SK-N-SH (cell line): ENCODE results near the gene PEAK1. TPM values are rescaled to one million over a fixed set of nuclear protein-coding genes. Genes with fewer than 3 reads are reported as not detected.
A peak's percentile ranks its signal among the peaks of the same experiment; 100 is the strongest.

ENCODE experiments used
- CTCF ChIA-PET: fragments of 300-600, 350-600 bp; formaldehyde crosslinking; extraction: SDS; loops from one replicate; lab custom pipeline; 2021; lab: Yijun Ruan, JAX
- POLR2A ChIA-PET: fragments of 350-600 bp; sonication (Branson Sonifier 250); formaldehyde crosslinking; extraction: SDS; loops from one replicate; lab custom pipeline; 2020; ENCODE audit warnings: antibody characterized with exemption, inconsistent platforms; lab: Yijun Ruan, JAX
- DNase-seq: peaks from one replicate; pipeline ENCODE4 v3.0.0; 2012
- H2AFZ ChIP-seq: fragments of 200-600 bp; sonication (generic); 2 replicates; pipeline ENCODE4 v1.8.1; 2016; ENCODE audit warnings: antibody characterized with exemption, mild to moderate bottlenecking, low read depth
- H3F3A ChIP-seq: fragments of 200-600 bp; sonication (generic); replicated peaks from 2 replicates; pipeline ENCODE3; 2016; ENCODE audit warnings: antibody characterized with exemption, mild to moderate bottlenecking; ENCODE audit not compliant: insufficient read depth
- H3K27ac ChIP-seq, 2 experiments: fragments of 200-500 bp in 1 of 2; fragments of 200-600 bp in 1 of 2; sonication (Bioruptor generic) in 1 of 2; sonication (generic), shearing (Covaris generic) in 1 of 2; 2 replicates each; pipeline versions ENCODE4 v1.5.1 to v1.6.1; 2014 to 2016; ENCODE audit warnings: low read depth in 2 of 2, inconsistent platforms in 1 of 2, low read length in 1 of 2, mild to moderate bottlenecking in 1 of 2, mixed read lengths in 1 of 2
- H3K27me3 ChIP-seq: fragments of 200-600 bp; sonication (generic), shearing (Covaris generic); 2 replicates; pipeline ENCODE4 v1.6.1; 2016; ENCODE audit warnings: mixed run types; ENCODE audit not compliant: insufficient read depth
- H3K36me3 ChIP-seq, 2 experiments: fragments of 200-500 bp in 1 of 2; fragments of 200-600 bp in 1 of 2; sonication (Bioruptor generic) in 1 of 2; sonication (generic) in 1 of 2; replicated peaks in 1 of 2; 2 replicates each; pipeline versions ENCODE3 to v1.5.1; 2014 to 2016; ENCODE audit warnings: low read length in 1 of 2, mild to moderate bottlenecking in 1 of 2; ENCODE audit not compliant: insufficient read depth in 2 of 2, control insufficient read depth in 1 of 2
- H3K4me1 ChIP-seq, 2 experiments: fragments of 200-500 bp in 1 of 2; fragments of 200-600 bp in 1 of 2; sonication (Bioruptor generic) in 1 of 2; sonication (generic), shearing (Covaris generic) in 1 of 2; 2 replicates each; pipeline versions ENCODE4 v1.5.1 to v1.6.1; 2014 to 2016; ENCODE audit warnings: low read depth in 1 of 2, low read length in 1 of 2, mixed run types in 1 of 2; ENCODE audit not compliant: insufficient read depth in 2 of 2, control insufficient read depth in 1 of 2
- H3K4me2 ChIP-seq: fragments of 200-600 bp; sonication (generic), shearing (Covaris generic); 2 replicates; pipeline ENCODE4 v1.6.1; 2017; ENCODE audit warnings: mixed run types
- H3K4me3 ChIP-seq, 2 experiments: fragments of 200-500 bp in 1 of 2; fragments of 200-600 bp in 1 of 2; sonication (Bioruptor generic) in 1 of 2; sonication (generic), shearing (Covaris generic) in 1 of 2; 2 replicates each; pipeline versions ENCODE4 v1.5.1 to v1.8.1; 2014 to 2016; ENCODE audit warnings: low read depth in 2 of 2, inconsistent platforms in 1 of 2, low read length in 1 of 2, mild to moderate bottlenecking in 1 of 2, mixed read lengths in 1 of 2, moderate library complexity in 1 of 2
- H3K79me2 ChIP-seq: fragments of 200-600 bp; sonication (generic); 2 replicates; pipeline ENCODE4 v1.8.1; 2017; ENCODE audit warnings: mild to moderate bottlenecking; ENCODE audit not compliant: insufficient read depth
- H3K9ac ChIP-seq: fragments of 200-600 bp; sonication (generic); 2 replicates; pipeline ENCODE4 v1.6.1; 2017; ENCODE audit warnings: mixed run types
- H3K9me2 ChIP-seq: fragments of 200-600 bp; sonication (generic); 2 replicates; pipeline ENCODE4 v1.6.1; 2017; ENCODE audit warnings: mixed run types
- H3K9me3 ChIP-seq: fragments of 200-600 bp; sonication (generic); 2 replicates; pipeline ENCODE4 v1.6.1; 2017; ENCODE audit warnings: mixed run types, mild to moderate bottlenecking, moderate library complexity
- H4K20me1 ChIP-seq: fragments of 200-600 bp; sonication (generic); 2 replicates; pipeline ENCODE4 v1.6.1; 2017; ENCODE audit warnings: mild to moderate bottlenecking, mixed run types; ENCODE audit not compliant: insufficient read depth
- EP300 ChIP-seq, 2 experiments: IDR thresholded peaks; 2 replicates each; pipeline versions ENCODE4 v1.4.0 to v1.6.1; 2012; ENCODE audit warnings: borderline replicate concordance in 1 of 2, low read depth in 1 of 2, low read length in 1 of 2
- FOSL2 ChIP-seq: IDR thresholded peaks from 2 replicates; pipeline ENCODE4 v1.4.0; 2012; ENCODE audit warnings: low read depth, mild to moderate bottlenecking, moderate library complexity, borderline replicate concordance
- JUND ChIP-seq: IDR thresholded peaks from 2 replicates; pipeline ENCODE4 v1.4.0; 2012
- TCF12 ChIP-seq: IDR thresholded peaks from 2 replicates; pipeline ENCODE4 v1.4.0; 2012
- TEAD4 ChIP-seq: IDR thresholded peaks from 2 replicates; pipeline ENCODE4 v1.4.0; 2012; ENCODE audit warnings: mild to moderate bottlenecking, borderline replicate concordance; ENCODE audit not compliant: insufficient read depth
- WGBS: methylation state at CpG from one replicate; pipeline ENCODE4 v1.1.6; 2017; ENCODE audit warnings: low lambda C conversion rate; 5-methylcytosine and 5-hydroxymethylcytosine counted together
- polyA plus RNA-seq, 3 experiments: library from polyadenylated mRNA; depleted of rRNA; stranded (reverse); fragments of >200 nt; gene quantifications; 2 replicates each; pipeline ENCODE4 v1.2.3, GENCODE V29; 2012
- TF ChIP-seq, protein P1 (sequence below): fragments of 150-350 bp; IDR thresholded peaks from 2 replicates; pipeline ENCODE4 v1.6.1; 2017; ENCODE audit warnings: antibody characterized with exemption, low read length, low read depth, borderline replicate concordance
- TF ChIP-seq, protein P2 (sequence below): IDR thresholded peaks from 2 replicates; pipeline ENCODE4 v1.6.1; 2012; ENCODE audit warnings: mild to moderate bottlenecking, low read depth, low read length, moderate library complexity
- TF ChIP-seq, protein P3 (sequence below): IDR thresholded peaks from 2 replicates; pipeline ENCODE4 v1.4.0; 2012; ENCODE audit warnings: low read depth
- TF ChIP-seq, protein P4 (sequence below): IDR thresholded peaks from 2 replicates; pipeline ENCODE4 v1.4.0; 2012; ENCODE audit warnings: low read depth, borderline replicate concordance
- TF ChIP-seq, protein P5 (sequence below): IDR thresholded peaks from 2 replicates; pipeline ENCODE4; 2012

The PEAK1 gene
- polyA plus RNA-seq, 1 of the 3 experiments (the other 2 are of a cell fraction), result 9.0 TPM

DNA sequence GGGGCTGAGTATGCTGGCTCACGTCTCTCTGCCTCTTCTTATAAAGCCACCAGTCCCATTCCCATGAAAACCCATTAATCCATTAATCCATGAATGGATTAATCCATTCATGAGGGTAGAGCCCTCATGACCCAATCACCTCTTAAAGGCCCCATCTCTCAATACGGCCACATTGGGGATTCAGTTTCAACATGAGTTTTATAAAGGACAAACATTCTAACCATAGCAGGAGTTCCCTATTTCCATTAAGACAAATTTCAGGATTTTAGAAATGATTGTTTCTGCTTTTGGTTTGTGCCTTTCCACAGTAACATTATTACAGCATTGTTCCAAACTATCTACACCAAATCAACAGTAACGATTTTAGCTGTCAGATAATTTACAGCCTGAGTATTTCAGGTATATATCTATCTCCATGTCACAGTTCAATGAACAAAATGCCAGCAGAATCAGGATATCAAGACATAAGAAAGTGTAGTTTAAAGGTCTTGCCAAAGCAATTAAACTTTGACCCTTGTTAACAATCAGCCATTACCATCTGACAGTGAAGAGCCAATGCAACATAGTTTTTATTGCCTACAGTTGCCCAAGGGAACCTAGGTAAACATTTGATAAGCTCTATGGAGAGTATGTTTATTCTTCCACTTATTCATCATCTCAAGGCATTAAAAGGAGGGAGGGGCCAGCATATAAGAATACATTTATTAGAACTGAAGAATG lies 352.8 kb downstream of the PEAK1 start:
- Histone ChIP-seq H3K9me3 (no peaks in the 10 kb centered on the region), H3K4me2 (peak overlapping the region; percentile 15; the same call in 1 of the 2 replicates), H2AFZ (no peak overlapping the region), H3K79me2 (peaks cover 83% of the 10 kb centered on the region), H3K36me3 (peaks cover 15 to 16% of the 10 kb centered on the region in 2 experiments), H3K4me3 (no peak overlapping the region), H3K27ac (no peak overlapping the region; a peak in 1 of 4 replicates), H4K20me1 (peaks cover 71% of the 10 kb centered on the region), H3F3A (peaks cover 15% of the 10 kb centered on the region), H3K27me3 (no peaks in the 10 kb centered on the region), H3K9ac (no peak overlapping the region; the same call in 1 of the 2 replicates), H3K4me1 (peaks cover 14 to 27% of the 10 kb centered on the region in 2 experiments), H3K9me2 (no peaks in the 10 kb centered on the region)
- TF ChIP-seq, protein P1, sequence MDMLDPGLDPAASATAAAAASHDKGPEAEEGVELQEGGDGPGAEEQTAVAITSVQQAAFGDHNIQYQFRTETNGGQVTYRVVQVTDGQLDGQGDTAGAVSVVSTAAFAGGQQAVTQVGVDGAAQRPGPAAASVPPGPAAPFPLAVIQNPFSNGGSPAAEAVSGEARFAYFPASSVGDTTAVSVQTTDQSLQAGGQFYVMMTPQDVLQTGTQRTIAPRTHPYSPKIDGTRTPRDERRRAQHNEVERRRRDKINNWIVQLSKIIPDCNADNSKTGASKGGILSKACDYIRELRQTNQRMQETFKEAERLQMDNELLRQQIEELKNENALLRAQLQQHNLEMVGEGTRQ, result no peak
- TF ChIP-seq, protein P2, sequence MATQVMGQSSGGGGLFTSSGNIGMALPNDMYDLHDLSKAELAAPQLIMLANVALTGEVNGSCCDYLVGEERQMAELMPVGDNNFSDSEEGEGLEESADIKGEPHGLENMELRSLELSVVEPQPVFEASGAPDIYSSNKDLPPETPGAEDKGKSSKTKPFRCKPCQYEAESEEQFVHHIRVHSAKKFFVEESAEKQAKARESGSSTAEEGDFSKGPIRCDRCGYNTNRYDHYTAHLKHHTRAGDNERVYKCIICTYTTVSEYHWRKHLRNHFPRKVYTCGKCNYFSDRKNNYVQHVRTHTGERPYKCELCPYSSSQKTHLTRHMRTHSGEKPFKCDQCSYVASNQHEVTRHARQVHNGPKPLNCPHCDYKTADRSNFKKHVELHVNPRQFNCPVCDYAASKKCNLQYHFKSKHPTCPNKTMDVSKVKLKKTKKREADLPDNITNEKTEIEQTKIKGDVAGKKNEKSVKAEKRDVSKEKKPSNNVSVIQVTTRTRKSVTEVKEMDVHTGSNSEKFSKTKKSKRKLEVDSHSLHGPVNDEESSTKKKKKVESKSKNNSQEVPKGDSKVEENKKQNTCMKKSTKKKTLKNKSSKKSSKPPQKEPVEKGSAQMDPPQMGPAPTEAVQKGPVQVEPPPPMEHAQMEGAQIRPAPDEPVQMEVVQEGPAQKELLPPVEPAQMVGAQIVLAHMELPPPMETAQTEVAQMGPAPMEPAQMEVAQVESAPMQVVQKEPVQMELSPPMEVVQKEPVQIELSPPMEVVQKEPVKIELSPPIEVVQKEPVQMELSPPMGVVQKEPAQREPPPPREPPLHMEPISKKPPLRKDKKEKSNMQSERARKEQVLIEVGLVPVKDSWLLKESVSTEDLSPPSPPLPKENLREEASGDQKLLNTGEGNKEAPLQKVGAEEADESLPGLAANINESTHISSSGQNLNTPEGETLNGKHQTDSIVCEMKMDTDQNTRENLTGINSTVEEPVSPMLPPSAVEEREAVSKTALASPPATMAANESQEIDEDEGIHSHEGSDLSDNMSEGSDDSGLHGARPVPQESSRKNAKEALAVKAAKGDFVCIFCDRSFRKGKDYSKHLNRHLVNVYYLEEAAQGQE, result no peak
- ChIA-PET CTCF (no interaction called here), POLR2A (interaction anchor here (0.8 to 1.3 kb wide), 3 partner anchors 9 to 31 kb away, joined by 3 read pairs; no protein-coding TSS in a partner anchor)
- DNase-seq, result no peak
- 82% methylated on average over 3 of the region's 3 CpGs for WGBS

DNA sequence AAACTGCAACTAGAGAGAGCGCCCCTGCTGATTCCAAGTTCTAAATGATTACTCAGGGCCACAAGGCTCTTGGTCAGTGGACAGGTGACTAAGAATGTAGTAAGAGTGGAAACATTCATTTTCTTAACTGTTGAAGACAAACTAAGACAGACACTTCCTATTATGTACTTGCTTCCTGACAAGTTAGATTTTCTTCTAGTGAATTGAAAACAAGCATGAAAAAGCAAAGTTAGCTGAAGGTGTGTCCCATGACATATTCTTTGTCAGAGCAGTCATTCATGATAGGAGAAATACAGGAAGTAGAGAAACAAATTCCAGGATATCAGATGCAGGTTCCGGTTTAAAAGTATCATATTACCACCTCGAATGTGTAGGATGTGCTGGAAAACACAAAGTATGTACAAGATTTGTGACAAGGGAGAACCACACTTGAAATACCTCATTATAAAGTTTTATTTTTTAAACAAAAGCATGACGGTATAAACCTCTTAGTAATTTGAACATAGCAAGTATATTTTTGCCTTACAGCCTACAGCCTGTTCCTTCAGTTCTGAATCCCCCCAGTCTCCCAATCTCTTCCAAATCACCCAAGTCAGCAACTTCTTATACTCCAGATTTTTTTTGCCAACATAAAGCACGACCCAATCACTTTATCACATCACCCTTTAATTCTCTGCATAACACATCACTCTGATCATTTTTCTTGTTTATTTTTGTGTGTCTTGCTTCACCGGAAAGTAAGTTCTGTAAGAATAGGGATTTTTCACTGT lies 355.2 kb downstream of the PEAK1 start:
- Histone ChIP-seq H3K27ac (peak overlapping the region; percentile 31 to 43; a peak in 3 of 4 replicates), H3K9me2 (no peaks in the 10 kb centered on the region), H3K79me2 (peaks cover 100% of the 10 kb centered on the region), H3K27me3 (no peaks in the 10 kb centered on the region), H3K4me2 (peak overlapping the region; percentile 17), H3K9ac (no peak overlapping the region), H4K20me1 (peaks cover 86% of the 10 kb centered on the region), H3K9me3 (no peaks in the 10 kb centered on the region), H3K4me1 (peaks cover 25 to 50% of the 10 kb centered on the region in 2 experiments), H2AFZ (no peak overlapping the region), H3K4me3 (no peak overlapping the region), H3F3A (peaks cover 17% of the 10 kb centered on the region), H3K36me3 (peaks cover 15 to 16% of the 10 kb centered on the region in 2 experiments)
- TF ChIP-seq, protein P3, sequence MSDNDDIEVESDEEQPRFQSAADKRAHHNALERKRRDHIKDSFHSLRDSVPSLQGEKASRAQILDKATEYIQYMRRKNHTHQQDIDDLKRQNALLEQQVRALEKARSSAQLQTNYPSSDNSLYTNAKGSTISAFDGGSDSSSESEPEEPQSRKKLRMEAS, result no peak
- TF ChIP-seq, protein P4, sequence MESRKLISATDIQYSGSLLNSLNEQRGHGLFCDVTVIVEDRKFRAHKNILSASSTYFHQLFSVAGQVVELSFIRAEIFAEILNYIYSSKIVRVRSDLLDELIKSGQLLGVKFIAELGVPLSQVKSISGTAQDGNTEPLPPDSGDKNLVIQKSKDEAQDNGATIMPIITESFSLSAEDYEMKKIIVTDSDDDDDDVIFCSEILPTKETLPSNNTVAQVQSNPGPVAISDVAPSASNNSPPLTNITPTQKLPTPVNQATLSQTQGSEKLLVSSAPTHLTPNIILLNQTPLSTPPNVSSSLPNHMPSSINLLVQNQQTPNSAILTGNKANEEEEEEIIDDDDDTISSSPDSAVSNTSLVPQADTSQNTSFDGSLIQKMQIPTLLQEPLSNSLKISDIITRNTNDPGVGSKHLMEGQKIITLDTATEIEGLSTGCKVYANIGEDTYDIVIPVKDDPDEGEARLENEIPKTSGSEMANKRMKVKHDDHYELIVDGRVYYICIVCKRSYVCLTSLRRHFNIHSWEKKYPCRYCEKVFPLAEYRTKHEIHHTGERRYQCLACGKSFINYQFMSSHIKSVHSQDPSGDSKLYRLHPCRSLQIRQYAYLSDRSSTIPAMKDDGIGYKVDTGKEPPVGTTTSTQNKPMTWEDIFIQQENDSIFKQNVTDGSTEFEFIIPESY, result no peak
- peak; percentile 53; the same call in 1 of the 2 replicates for TF ChIP-seq TCF12
- TF ChIP-seq FOSL2, result peak; percentile 56; the same call in 1 of the 2 replicates
- TF ChIP-seq, protein P5, sequence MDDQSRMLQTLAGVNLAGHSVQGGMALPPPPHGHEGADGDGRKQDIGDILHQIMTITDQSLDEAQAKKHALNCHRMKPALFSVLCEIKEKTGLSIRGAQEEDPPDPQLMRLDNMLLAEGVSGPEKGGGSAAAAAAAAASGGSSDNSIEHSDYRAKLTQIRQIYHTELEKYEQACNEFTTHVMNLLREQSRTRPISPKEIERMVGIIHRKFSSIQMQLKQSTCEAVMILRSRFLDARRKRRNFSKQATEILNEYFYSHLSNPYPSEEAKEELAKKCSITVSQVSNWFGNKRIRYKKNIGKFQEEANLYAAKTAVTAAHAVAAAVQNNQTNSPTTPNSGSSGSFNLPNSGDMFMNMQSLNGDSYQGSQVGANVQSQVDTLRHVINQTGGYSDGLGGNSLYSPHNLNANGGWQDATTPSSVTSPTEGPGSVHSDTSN, result peak; percentile 63
- TF ChIP-seq JUND, result peak; percentile 30; the same call in 1 of the 2 replicates
- TF ChIP-seq TEAD4, result no peak
- TF ChIP-seq EP300 (IDR thresholded peaks at IDR 0.05; ENCODE audit: borderline replicate concordance in 1 of 2, low read depth in 1 of 2, low read length in 1 of 2), result 0 out of 4 replicates have a peak, but pooled peaks of 1 of the 2 experiments have one; percentile 38
- DNase-seq, result no peak
- CTCF ChIA-PET, result interaction anchor here (1.4 kb wide), 1 partner anchor 12 kb away, joined by 3 read pairs; no protein-coding TSS in a partner anchor
- WGBS, result 58% methylated on average over 6 of the region's 6 CpGs
- POLR2A ChIA-PET, result no interaction called here
